B cell (primary cell): Measurements from ENCODE around the gene TMEM222.

Source experiments
- CTCF ChIP-seq: fragments of 200-600 bp; IDR thresholded peaks from one replicate; pipeline ENCODE4 v1.8.0; 2022; ENCODE audit warnings: antibody characterized with exemption, mild to moderate bottlenecking
- EZH2 ChIP-seq: IDR thresholded peaks from 2 replicates; pipeline ENCODE4 v1.6.1; 2012; ENCODE audit warnings: borderline replicate concordance, low read depth, mild to moderate bottlenecking, moderate library complexity, low read length; ENCODE audit not compliant: insufficient read depth, poor library complexity, severe bottlenecking

GRCh38 chr1:27355683-27356082, 33.7 kb downstream of the TMEM222 start:
- TF ChIP-seq CTCF (no peak), EZH2 (no peak)
